ENCODE results near the gene APOE.
"Not testable (repeated sequence)": the region's sequence is repeated elsewhere in the genome, so short reads cannot be mapped to it uniquely, and the experiment has no call there.

The APOE gene

GRCh38 chr19:44876930-44877535 is 28.6 kb upstream of the APOE start:
- no peak overlapping the region for H3K4me3 ChIP-seq (replicated peaks; ENCODE audit: low read depth, low read length)
- no peak for DNase-seq (ENCODE audit: extremely low read depth, low read depth)
- TF ChIP-seq, protein P1, sequence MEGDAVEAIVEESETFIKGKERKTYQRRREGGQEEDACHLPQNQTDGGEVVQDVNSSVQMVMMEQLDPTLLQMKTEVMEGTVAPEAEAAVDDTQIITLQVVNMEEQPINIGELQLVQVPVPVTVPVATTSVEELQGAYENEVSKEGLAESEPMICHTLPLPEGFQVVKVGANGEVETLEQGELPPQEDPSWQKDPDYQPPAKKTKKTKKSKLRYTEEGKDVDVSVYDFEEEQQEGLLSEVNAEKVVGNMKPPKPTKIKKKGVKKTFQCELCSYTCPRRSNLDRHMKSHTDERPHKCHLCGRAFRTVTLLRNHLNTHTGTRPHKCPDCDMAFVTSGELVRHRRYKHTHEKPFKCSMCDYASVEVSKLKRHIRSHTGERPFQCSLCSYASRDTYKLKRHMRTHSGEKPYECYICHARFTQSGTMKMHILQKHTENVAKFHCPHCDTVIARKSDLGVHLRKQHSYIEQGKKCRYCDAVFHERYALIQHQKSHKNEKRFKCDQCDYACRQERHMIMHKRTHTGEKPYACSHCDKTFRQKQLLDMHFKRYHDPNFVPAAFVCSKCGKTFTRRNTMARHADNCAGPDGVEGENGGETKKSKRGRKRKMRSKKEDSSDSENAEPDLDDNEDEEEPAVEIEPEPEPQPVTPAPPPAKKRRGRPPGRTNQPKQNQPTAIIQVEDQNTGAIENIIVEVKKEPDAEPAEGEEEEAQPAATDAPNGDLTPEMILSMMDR (IDR thresholded peaks at IDR 0.05; ENCODE audit: low read depth, low read length, missing control alignments) = no peak

DNA sequence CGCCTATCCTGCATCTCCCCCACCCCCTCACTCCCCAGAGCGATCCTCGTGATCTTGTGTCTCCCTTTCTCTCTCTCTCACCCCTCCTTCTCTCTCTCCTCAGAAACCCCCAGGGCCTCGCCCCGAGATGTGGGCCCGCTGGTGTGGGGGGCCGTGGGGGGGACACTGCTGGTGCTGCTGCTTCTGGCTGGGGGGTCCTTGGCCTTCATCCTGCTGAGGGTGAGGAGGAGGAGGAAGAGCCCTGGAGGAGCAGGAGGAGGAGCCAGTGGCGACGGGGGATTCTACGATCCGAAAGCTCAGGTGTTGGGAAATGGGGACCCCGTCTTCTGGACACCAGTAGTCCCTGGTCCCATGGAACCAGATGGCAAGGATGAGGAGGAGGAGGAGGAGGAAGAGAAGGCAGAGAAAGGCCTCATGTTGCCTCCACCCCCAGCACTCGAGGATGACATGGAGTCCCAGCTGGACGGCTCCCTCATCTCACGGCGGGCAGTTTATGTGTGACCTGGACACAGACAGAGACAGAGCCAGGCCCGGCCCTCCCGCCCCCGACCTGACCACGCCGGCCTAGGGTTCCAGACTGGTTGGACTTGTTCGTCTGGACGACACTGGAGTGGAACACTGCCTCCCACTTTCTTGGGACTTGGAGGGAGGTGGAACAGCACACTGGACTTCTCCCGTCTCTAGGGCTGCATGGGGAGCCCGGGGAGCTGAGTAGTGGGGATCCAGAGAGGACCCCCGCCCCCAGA is 27.3 kb upstream of the APOE start:
- TF ChIP-seq, protein P1 (IDR thresholded peaks at IDR 0.05; ENCODE audit: low read depth, low read length, missing control alignments) = no peak
- no peak for DNase-seq (ENCODE audit: extremely low read depth, low read depth)
- H3K4me3 ChIP-seq (replicated peaks; ENCODE audit: low read depth, low read length) = no peak overlapping the region

DNA sequence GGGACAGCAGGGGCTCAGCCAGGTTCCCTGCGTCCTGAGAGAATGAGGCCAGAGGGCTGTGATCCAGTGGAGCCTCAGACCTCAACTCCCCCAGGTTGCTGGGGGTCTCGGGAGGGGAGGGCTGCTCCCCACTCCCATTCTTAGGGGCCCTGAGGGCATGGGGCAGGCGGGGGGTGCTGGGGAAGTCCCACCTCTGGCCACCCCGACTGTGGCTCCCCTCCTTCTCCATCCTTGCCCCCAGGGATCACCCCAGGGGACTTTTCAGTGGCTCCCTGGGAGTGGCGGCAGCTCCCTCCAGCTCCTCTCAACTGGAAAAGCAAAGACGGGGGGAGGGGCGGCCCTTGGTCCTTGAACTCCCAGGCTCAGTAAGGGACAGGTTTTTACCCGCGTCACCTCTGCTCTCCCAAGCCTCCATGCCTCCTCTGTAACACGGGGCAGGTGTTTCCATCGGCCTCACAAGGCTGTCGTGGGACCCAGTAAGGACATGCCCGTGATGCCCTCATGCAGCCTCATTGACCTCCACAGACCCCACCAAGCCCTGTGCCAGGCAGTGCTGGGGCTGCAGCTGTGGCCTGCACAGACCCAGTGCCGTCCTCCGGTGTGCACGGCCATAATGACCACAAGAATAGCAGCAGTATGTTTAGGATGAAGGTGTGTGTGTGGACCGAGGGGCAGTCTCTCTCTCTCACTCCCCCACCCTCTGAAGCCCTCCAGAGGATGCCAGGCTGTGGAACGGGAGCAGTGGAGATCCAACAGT is 26.1 kb upstream of the APOE start:
- TF ChIP-seq, protein P1 (IDR thresholded peaks at IDR 0.05; ENCODE audit: low read depth, low read length, missing control alignments) = no peak
- no peak overlapping the region for H3K4me3 ChIP-seq (replicated peaks; ENCODE audit: low read depth, low read length)
- no peak for DNase-seq (ENCODE audit: extremely low read depth, low read depth)

DNA sequence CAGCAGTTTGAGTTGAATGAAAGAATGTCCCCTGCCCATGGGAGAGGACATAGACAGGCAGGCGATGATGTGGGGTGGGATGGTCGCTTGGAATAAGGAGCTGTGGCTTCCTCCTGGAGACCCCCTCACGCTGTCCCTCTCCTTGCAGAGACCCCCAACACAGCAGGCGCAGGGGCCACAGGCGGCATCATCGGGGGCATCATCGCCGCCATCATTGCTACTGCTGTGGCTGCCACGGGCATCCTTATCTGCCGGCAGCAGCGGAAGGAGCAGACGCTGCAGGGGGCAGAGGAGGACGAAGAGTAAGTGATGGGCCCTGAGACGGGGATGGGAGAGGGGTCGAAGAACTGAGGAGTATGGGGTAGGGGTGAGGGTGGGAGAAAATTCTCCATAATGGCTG is 23.5 kb upstream of the APOE start:
- TF ChIP-seq, protein P1 (IDR thresholded peaks at IDR 0.05; ENCODE audit: low read depth, low read length, missing control alignments) = no peak
- H3K4me3 ChIP-seq (replicated peaks; ENCODE audit: low read depth, low read length) = no peak overlapping the region
- no peak for DNase-seq (ENCODE audit: extremely low read depth, low read depth)

GRCh38 chr19:44882619-44883397 is 22.8 kb upstream of the APOE start:
- not testable (repeated sequence) for DNase-seq (ENCODE audit: extremely low read depth, low read depth); H3K4me3 ChIP-seq (replicated peaks; ENCODE audit: low read depth, low read length)

- TF ChIP-seq, protein P1 (IDR thresholded peaks at IDR 0.05; ENCODE audit: low read depth, low read length, missing control alignments) = no peak
- no peak overlapping the region for H3K4me3 ChIP-seq (replicated peaks; ENCODE audit: low read depth, low read length)
- no peak for DNase-seq (ENCODE audit: extremely low read depth, low read depth)
Observed at GRCh38 chr19:44883922-44884321, 21.7 kb upstream of the APOE start.

All from HFF-Myc (cell line).